GM15510 (cell line): Measurements from ENCODE around the gene AGO3.

Experiments used
- POLR2A ChIP-seq: IDR thresholded peaks from 3 replicates; pipeline ENCODE4 v1.6.1; 2011; ENCODE audit warnings: borderline replicate concordance; ENCODE audit not compliant: insufficient read length; ENCODE audit errors: extremely low read depth

AGO3 gene

GRCh38 chr1:36094621-36095061, 163.7 kb downstream of the AGO3 start:
- TF ChIP-seq POLR2A: no peak

DNA sequence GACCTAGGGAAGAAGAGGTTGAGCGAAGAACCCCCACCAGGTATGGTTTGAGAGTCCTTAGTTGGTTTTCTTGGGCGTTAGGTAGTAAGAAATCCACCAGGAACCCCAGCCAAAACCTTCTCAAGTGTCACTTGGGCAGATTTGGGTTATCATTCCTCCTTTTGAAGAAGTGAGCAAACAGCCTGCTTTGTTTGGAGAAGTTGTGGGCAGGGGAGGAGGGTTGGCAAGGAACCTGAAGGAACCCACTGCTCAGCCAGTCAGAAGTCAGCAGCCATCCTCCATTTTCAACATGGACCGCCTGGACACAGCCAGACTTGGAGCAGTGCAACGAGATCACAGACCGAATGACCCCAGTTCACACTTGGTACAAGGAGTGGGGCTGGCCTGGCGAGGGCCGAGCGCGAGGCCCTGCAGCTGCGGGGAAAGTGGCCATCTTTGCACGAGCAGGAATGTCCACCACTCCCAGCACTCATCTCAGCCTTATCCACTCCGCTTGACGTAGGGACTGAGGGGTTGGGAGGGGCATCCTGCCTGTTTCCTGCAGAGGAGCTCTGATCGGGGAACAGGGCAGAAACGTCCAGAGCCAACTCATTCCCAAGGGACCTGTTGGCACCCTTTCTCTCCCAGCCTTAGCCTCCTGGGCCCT, 165.0 kb downstream of the AGO3 start:
- TF ChIP-seq POLR2A: no peak

GRCh38 chr1:36096500-36097432, 165.9 kb downstream of the AGO3 start:
- no peak for TF ChIP-seq POLR2A

GRCh38 chr1:36097693-36098585, 167.0 kb downstream of the AGO3 start:
- no peak for TF ChIP-seq POLR2A

DNA sequence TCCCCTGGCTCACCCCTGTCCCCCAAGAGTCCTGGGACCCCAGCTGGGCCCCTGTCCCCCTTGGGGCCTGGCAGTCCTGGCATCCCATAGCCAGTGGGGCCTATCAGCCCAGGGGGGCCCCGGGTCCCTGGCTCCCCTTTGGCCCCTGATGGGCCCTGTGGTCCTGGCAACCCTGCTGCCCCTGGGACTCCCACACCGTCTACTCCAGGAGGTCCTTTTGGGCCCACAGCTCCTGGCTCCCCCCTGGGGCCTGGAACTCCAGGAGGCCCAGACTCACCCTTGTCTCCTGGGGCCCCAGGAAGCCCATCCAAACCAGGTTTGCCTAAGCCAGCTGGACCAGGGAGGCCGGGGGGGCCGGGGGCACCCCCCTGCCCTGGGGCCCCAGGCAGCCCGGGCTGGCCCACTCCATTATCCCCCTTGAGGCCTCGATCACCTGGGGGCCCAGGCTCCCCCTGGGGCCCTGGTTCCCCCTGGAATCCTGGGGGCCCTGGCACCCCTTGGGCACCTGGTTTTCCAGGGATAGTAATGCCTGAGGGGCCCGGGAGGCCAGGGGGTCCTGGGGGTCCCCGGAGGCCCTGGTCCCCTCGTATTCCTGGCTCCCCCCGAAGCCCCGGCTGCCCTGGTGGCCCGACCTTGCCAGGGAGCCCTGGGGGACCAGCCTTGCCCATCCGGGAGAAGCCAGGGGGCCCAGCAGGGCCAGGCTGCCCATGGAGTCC, 167.9 kb downstream of the AGO3 start:
- no peak for TF ChIP-seq POLR2A

DNA sequence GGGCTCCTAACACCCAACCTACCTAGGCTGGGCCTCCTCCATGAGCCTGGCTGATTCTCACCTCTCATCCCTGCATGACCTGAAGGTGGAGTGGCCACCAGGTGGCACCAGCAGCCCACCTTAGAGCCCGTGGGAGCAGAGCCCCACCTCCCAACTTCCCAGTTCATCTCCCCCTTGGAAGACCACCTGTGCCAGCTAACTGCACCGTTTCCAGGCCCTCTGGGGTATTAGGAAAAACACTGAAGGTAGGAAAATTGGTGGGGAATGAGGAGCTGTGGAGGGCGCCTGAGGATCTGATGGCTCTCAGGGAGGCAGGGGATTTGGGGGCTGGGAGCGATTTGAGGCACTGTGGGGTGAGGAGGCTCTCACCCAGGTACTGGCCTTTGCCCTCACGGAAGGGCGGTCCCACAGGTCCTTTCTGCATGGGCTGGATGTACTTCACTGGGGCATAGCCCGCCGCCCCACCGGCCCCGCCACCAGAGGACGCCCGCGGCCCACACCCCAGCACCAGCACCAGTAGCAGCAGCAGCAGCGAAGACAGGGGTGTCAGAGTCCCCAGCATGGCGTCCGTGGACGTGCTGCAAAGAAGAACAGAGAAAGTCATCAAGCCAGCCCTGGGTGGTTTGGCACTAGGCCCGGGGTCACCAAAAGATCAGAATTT, 168.9 kb downstream of the AGO3 start:
- TF ChIP-seq POLR2A: no peak

- no peak for TF ChIP-seq POLR2A
Measured at GRCh38 chr1:36100376-36100775, 169.5 kb downstream of the AGO3 start.

- no peak for TF ChIP-seq POLR2A
Measured at GRCh38 chr1:36101546-36101945, 170.6 kb downstream of the AGO3 start.

DNA sequence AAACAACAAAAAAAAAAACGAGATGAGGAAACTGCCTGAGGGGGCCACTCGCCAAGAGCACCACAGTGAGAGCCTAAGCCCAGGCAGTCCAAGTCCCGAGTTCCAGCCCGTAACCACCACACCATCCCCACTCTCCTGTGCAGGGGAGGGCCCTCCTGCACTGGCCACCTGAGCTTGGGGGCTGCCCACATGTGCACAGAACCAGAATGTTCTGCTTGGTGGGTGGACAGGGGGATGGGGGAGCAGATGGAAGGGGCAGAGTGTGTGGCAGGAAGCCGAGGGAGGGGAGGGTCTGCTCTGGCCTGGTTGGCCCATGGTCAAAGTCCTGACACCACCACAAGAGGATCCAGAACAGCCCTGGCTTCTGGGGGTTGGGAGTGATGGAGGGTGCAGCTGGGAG, 175.4 kb downstream of the AGO3 start:
- TF ChIP-seq POLR2A: no peak

GRCh38 chr1:36107394-36107793, 176.5 kb downstream of the AGO3 start:
- TF ChIP-seq POLR2A: no peak

GRCh38 chr1:36108314-36108713, 177.4 kb downstream of the AGO3 start:
- no peak for TF ChIP-seq POLR2A

DNA sequence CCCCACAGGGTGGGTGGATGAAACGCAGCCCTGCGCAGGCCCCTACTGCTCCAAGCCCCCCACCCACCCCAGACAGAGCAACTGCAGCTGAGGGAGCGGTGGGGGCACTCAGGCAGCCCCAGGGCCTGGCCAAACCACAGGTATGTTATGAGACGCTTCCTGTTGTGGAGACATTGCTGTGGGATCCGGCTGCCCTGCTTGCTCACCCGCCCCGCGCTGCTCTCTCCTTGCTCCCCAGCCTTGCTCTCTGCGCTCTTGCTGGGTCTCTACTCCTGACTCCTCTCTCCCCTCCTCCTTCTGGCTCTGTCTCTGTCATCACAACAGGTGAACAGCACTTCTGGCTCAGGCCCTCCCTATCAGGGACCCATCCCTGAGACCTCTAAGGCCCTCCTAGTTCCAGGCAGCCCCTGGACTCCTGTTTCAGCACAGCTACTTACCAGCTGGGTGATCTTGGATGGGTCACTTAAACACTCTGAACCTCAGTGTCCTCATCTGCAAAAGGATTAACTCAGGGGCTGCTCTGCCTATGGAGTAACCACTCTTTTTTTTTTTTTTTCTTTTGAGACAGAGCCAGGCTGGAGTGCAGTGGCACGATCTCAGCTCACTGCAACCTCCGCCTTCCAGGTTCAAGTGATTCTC, 178.3 kb downstream of the AGO3 start:
- no peak for TF ChIP-seq POLR2A

GRCh38 chr1:36111151-36111550, 180.2 kb downstream of the AGO3 start:
- no peak for TF ChIP-seq POLR2A
